HS-5 (cell line): Measurements from ENCODE around the gene MPHOSPH9.
"Not testable (repeated sequence)": the region's sequence is repeated elsewhere in the genome, so short reads cannot be mapped to it uniquely, and the experiment has no call there.

Source experiments
- DNase-seq: peaks from one replicate; pipeline ENCODE4 v3.0.0-alpha.2; 2012; ENCODE audit warnings: low read depth

Gene MPHOSPH9

GRCh38 chr12:123260081-123260480, 27.1 kb upstream of the MPHOSPH9 start:
- no peak for DNase-seq

- no peak for DNase-seq
Observed at GRCh38 chr12:123258593-123258992, 25.7 kb upstream of the MPHOSPH9 start.

GRCh38 chr12:123254853-123255446, 22.0 kb upstream of the MPHOSPH9 start:
- no peak for DNase-seq

GRCh38 chr12:123253641-123254459, 20.9 kb upstream of the MPHOSPH9 start:
- no peak for DNase-seq

- DNase-seq, result not testable (repeated sequence)
Observed at GRCh38 chr12:123252365-123252764, 19.4 kb upstream of the MPHOSPH9 start.

- DNase-seq, result no peak
Observed at GRCh38 chr12:123251403-123252076, 18.6 kb upstream of the MPHOSPH9 start.

GRCh38 chr12:123250471-123251383, 17.8 kb upstream of the MPHOSPH9 start:
- DNase-seq, result no peak

GRCh38 chr12:123248996-123249741, 16.2 kb upstream of the MPHOSPH9 start:
- not testable (repeated sequence) for DNase-seq

- DNase-seq, result not testable (repeated sequence)
Observed at GRCh38 chr12:123248129-123248528, 15.2 kb upstream of the MPHOSPH9 start.

GRCh38 chr12:123245678-123246077, 12.7 kb upstream of the MPHOSPH9 start:
- DNase-seq, result no peak

- DNase-seq, result no peak
Observed at GRCh38 chr12:123243671-123244262, 10.8 kb upstream of the MPHOSPH9 start.

GRCh38 chr12:123242116-123242904, 9.4 kb upstream of the MPHOSPH9 start:
- no peak for DNase-seq

- DNase-seq, result no peak
Observed at GRCh38 chr12:123238961-123239360, 6.0 kb upstream of the MPHOSPH9 start.

GRCh38 chr12:123238330-123238682, 5.4 kb upstream of the MPHOSPH9 start:
- DNase-seq, result no peak

- peak; percentile 48 for DNase-seq
Observed at GRCh38 chr12:123237646-123238329, 4.8 kb upstream of the MPHOSPH9 start.

GRCh38 chr12:123233505-123234308, 766 bp upstream of the MPHOSPH9 start:
- no peak for DNase-seq

- no peak for DNase-seq
Observed at GRCh38 chr12:123232472-123232806, 502 bp downstream of the MPHOSPH9 start.

- DNase-seq, result no peak
Observed at GRCh38 chr12:123231931-123232330, 1.0 kb downstream of the MPHOSPH9 start.

- no peak for DNase-seq
Observed at GRCh38 chr12:123229051-123229450, 3.9 kb downstream of the MPHOSPH9 start.
